ENCODE data around the gene TMIE. TPM values are rescaled to one million over a fixed set of nuclear protein-coding genes. Genes with fewer than 3 reads are reported as not detected.
A peak's percentile ranks its signal among the peaks of the same experiment; 100 is the strongest.

TMIE gene
- total and polyA plus RNA-seq, 9 of the 15 experiments (the other 6 are each of a cell fraction or from before 2014, with no cell fraction given) = not detected

- TF ChIP-seq KAT8 (IDR thresholded peaks at IDR 0.05; ENCODE audit: low read depth) (no peak), EHMT2 (IDR thresholded peaks at IDR 0.05) (peak; percentile 90), CTBP1 (IDR thresholded peaks at IDR 0.05; ENCODE audit: borderline replicate concordance) (peak; percentile 20; the same call in 1 of the 2 replicates), ZNF124 (CRISPR knock-in tag; IDR thresholded peaks at IDR 0.05) (no peak), SMAD4 (CRISPR knock-in tag; conservative IDR thresholded peaks at IDR 0.05) (no peak), MITF (IDR thresholded peaks at IDR 0.05) (no peak), MIER1 (IDR thresholded peaks at IDR 0.05; ENCODE audit: low read depth) (peak; percentile 91), ARNT (IDR thresholded peaks at IDR 0.05) (0 out of 4 replicates have a peak, but pooled peaks of 1 of the 2 experiments have one; percentile 32), RBM39 (optimal IDR thresholded peaks at IDR 0.05; ENCODE audit: low read depth, low read length) (no peak), ESRRA (IDR thresholded peaks at IDR 0.05; ENCODE audit: borderline replicate concordance, low read depth) (no peak), STAG1 (CRISPR knock-in tag; IDR thresholded peaks at IDR 0.05; ENCODE audit: borderline replicate concordance) (peak; percentile 99), ZNF143 (CRISPR knock-in tag; IDR thresholded peaks at IDR 0.05) (no peak), MCM2 (IDR thresholded peaks at IDR 0.05; ENCODE audit: low read depth) (no peak), NFIX (CRISPR knock-in tag; IDR thresholded peaks at IDR 0.05; ENCODE audit: low read depth) (no peak), ID3 (CRISPR knock-in tag; IDR thresholded peaks at IDR 0.05) (no peak), ID3 (tag; IDR thresholded peaks at IDR 0.05) (0 out of 2 replicates have a peak, but pooled peaks have one; percentile 49), REST (IDR thresholded peaks at IDR 0.05; ENCODE audit: borderline replicate concordance) (peak; percentile 97), REST (CRISPR knock-in tag; IDR thresholded peaks at IDR 0.05; ENCODE audit: low read depth) (peak; percentile 91), XRCC5 (IDR thresholded peaks at IDR 0.05; ENCODE audit: low read depth, low read length) (no peak), POLR2AphosphoS5 (IDR thresholded peaks at IDR 0.05; ENCODE audit: control insufficient read depth, insufficient read depth, low read depth, low read length) (no peak), ZNF12 (CRISPR knock-in tag; IDR thresholded peaks at IDR 0.05) (0 out of 2 replicates have a peak, but pooled peaks have one; percentile 45)
Measured at GRCh38 chr3:46705022-46705530, 3.9 kb downstream of the TMIE start (continued).

Measured in K562 (cell line).